HG03108 (cell line): ENCODE results near the gene TMEM63A.
"Not testable (repeated sequence)": the region's sequence is repeated elsewhere in the genome, so short reads cannot be mapped to it uniquely, and the experiment has no call there.

Source experiments
- ATAC-seq: cut with Tn5 transposase; IDR thresholded peaks from one replicate; pipeline ENCODE4 v1.9.1; 2021; ENCODE audit warnings: moderate library complexity; ENCODE audit not compliant: unreplicated experiment

TMEM63A gene

DNA sequence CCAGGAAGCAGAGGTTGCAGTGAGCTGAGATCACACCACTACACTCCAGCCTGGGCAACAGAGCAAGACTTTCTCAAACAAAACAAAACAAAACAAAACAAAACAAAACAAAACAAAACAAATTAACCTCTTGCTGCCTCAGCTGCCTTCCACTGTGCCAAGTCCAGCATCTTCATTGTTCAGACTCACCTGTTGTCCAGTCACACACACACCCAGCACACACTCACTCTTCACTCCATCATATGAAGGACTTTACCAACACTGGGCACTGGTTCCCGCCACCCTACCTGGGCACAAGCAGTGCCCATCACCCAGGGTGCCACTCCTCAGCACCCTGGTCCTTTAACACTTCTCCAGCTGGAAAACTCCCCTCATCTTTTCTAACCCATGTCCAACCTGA lies 27.3 kb upstream of the TMEM63A start:
- ATAC-seq: no peak

- ATAC-seq: no peak
Observed at GRCh38 chr1:225908773-225909172, 26.6 kb upstream of the TMEM63A start.

- no peak for ATAC-seq
Observed at GRCh38 chr1:225908013-225908640, 25.9 kb upstream of the TMEM63A start.

- no peak for ATAC-seq
Observed at GRCh38 chr1:225907341-225907740, 25.2 kb upstream of the TMEM63A start.

DNA sequence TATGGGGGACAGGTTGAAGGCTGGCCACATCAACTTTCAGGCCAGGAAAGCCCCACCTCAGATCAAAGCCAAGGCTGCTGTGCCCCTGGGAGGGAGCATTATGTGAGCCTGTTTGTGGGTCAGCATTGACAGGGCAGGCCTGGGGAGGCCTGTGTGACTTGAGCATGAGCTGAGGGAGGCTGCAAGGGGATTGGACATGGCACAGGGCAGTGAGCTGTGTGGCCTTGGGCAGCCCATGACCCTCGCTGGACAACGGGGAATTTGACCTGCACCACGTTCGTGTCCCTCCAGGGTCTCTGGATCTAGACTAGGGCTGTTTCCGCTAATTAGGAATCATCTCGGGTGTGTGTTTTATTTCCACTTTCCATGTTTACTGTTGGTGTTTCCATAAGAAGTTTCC lies 24.3 kb upstream of the TMEM63A start:
- ATAC-seq: no peak

DNA sequence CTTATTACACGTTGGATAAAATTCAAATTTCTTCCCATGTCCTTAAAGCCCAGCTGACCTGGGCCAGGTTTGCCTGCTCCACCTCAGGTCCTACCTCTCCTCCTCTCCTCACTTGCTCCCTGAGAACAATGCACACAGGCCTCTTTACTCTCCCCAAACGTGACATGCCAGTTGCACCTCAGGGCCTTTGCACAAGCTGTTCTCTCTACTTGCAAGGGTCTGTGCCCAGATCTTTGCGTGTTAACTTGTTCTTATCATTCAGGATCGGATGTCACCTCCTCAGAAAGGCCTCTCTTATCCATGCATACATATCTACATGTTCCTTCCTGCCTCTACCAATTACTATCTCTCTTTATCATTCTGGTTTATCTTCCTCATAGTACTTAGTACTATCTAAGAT lies 21.4 kb upstream of the TMEM63A start:
- ATAC-seq: no peak

- no peak for ATAC-seq
Observed at GRCh38 chr1:225899044-225899925, 17.1 kb upstream of the TMEM63A start.

DNA sequence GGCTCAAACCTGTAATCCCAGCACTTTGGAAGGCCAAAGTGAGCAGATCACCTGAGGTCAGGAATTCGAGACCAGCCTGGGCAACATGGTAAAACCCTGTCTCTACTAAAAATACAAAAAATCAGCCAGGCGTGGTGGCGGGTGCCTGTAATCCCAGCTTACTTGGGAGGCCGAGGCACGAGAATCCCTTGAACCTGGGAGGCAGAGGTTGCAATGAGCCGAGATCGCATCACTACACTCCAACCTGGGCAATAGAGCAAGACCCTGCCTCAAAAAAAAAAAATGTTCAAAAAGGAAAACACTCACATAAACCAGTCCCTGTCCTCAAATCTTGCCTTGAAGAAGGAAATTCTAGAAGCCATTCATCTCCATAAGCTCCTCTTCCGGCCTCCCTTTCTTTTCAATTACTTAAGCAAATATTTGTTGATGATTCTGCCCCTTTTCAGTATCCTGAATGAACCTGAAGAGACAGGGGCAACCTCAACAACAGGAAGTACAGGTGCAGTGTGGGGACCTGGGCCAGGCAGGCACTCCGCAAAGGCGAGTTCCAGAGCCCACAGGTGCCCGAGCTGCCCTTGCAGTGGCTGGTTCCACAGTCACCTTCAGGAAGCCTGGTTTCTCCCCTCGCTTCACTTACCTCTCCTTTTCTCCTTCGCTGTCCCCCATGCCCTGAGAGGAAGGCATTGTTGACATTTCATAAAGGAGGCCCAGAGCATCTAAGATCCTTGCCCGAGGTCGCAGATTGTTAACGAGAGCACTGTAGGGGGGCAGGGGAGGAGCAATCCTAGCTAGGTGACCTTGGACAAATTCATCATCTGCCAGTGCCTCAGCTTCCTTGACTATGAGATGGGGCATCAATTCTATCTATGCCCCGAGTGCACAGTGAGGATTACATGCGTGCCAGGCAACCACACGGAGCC lies 15.7 kb upstream of the TMEM63A start:
- no peak for ATAC-seq

GRCh38 chr1:225896937-225897549 lies 14.9 kb upstream of the TMEM63A start:
- ATAC-seq: peak; percentile 100

GRCh38 chr1:225896494-225896893 lies 14.3 kb upstream of the TMEM63A start:
- no peak for ATAC-seq

DNA sequence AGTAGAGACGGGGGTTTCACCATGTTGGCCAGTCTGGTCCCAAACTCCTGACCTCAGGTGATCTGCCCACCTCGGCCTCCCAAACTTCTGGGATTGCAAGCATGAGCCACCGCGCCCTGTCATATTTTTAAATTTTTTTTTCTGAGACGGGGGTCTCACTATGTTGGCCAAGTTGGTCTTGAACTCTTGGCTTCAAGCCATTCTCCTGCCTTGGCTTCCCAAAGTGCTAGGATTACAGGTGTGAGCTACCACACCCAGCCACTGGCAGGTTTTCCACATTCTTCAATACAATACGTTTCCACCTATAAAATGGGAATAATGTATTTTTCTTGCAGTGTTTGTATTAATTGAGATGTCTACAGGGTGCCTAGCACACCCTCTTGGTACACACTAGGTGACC lies 10.1 kb upstream of the TMEM63A start:
- ATAC-seq: no peak

- no peak for ATAC-seq
Observed at GRCh38 chr1:225891229-225891972, 9.2 kb upstream of the TMEM63A start.

DNA sequence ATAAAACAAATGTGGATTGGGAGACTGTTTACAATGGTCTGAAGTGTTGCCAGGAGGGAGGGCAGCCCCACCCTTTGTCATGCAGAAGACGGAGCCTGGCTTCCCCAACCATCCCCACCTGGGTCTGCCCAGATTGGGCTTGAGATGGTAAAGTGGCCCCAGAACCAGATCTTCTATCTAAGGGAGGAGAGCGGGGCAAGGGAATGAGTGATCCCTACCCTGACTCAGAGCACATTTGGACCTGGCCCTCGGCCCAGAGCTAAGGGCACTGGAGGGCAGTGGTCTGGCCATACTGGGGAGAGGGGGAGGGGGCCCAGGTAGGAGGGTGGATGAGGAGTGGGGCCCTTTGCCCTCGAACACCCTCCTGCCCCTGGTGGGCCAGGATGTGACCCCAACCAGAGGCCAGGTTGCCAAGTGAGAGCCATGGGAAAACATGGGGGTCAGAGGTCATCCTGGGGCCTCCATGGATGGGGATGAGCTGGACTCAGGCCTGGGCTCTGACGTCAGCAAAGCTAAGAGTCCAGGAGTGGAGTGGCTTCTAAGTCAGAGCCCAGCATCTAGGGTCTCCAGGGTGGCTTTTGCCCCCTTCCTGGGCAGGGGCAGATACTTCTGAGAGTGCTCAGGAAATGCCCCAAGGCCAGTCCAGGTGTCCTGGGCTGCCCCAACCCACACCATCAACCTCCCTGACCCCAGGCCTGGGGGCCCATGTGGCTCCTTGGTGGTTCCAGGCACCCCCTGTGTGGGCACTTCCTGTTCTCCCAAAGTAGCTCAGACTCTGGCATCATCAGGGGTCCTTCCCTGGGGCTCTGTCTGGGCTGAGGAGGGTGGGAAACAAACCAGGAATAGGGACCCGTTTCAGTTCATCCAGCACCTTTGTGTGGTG lies 8.4 kb upstream of the TMEM63A start:
- no peak for ATAC-seq

DNA sequence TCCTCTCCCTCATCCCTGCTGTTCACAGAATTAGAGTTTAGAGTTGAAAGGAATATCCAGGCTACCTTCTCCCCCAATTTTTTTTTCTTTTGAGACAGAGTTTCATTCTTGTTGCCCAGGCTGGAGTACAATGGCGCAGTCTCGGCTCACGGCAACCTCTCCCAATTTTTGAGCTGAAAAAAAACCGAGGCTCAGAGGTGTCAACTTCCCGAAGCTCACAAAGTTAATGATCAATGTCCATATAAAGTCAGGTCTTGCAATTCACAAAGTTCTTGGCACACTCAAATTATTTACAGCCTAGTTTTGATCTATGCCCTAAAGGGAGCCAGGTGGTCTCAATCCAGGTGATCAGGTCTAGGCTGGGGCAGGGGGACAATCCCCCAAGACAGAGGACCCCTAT lies 7.6 kb upstream of the TMEM63A start:
- ATAC-seq: no peak

DNA sequence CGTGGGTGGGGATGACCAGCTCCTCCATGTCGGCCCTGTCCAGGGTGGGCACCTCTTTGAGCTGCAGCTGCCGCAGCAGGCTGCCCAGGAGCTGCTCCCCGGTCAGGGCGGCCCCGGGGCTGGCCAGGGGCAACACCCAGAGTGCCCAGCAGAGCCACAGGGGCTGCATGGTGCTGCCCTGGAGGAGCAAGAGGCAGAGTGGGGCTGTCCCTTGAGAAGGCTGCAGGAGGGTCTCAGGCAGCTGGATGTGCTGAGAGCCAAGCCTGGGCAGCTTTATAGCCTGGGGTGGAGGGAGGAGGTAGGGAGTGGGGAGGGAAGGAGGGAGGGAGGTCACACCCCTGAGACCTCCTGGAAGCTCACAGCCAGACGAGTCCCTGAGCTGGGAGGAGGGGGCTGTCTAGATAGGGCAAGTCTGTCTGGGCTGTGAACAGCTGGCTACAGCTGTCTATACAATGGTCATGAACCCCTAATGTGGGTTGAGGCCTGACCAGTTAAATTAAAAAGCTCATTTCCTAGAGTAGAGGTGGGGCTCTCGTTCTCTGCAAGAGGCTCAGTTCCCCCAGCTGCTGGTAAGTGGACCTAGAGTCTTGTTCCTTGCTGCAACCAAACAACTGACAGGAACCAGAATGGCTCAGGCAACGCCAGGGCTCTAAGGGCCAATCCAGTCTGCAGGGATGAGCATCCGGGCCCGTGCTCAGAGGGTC lies 6.9 kb upstream of the TMEM63A start, which contains the start of gene LEFTY1:
Gene LEFTY1 (minus strand): TSS at position 249 of the 704 bp plus-strand sequence. CDS start 80 bp downstream, at position 169.
- no peak for ATAC-seq

GRCh38 chr1:225888289-225888897 lies 6.2 kb upstream of the TMEM63A start:
- ATAC-seq: no peak

- ATAC-seq: not testable (repeated sequence)
Observed at GRCh38 chr1:225887554-225888288, 5.5 kb upstream of the TMEM63A start.

DNA sequence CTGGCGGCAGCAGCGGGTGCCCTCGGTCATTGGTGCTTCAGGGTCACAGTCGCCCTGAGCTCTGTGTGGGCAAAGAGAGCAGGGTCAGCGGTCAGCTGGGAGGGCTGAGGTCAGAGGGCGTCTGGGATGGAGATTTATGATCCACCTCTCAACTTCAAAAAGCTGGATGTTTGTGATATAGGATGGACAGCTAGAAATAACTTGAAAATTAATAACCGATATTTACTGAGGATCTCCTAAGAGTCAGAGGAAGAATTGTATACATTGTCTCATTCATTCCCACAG lies 4.8 kb upstream of the TMEM63A start:
- no peak for ATAC-seq
